ENCODE results near the gene C14orf119.

DNA sequence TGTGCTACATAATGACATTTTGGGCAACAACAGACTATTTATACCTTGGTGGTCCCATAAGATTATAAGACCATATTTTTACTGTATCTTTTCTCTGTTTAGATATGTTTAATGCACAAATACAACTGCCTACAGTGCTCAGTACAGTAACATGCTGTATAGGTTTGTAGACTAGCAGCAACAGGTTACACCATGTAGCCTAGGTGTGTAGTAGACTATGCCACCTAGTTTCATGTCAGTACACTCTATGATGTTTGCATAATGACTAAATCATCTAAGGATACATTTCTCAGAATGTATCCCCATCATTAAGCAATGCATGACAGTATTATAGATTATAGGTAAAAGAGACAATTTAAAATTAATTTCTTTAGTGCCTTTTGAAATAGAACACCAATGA is 54.4 kb downstream of the C14orf119 start:
- TF ChIP-seq, protein P1, sequence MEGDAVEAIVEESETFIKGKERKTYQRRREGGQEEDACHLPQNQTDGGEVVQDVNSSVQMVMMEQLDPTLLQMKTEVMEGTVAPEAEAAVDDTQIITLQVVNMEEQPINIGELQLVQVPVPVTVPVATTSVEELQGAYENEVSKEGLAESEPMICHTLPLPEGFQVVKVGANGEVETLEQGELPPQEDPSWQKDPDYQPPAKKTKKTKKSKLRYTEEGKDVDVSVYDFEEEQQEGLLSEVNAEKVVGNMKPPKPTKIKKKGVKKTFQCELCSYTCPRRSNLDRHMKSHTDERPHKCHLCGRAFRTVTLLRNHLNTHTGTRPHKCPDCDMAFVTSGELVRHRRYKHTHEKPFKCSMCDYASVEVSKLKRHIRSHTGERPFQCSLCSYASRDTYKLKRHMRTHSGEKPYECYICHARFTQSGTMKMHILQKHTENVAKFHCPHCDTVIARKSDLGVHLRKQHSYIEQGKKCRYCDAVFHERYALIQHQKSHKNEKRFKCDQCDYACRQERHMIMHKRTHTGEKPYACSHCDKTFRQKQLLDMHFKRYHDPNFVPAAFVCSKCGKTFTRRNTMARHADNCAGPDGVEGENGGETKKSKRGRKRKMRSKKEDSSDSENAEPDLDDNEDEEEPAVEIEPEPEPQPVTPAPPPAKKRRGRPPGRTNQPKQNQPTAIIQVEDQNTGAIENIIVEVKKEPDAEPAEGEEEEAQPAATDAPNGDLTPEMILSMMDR (IDR thresholded peaks at IDR 0.05; ENCODE audit: insufficient read depth, low read length, poor library complexity, severe bottlenecking) = no peak
- TF ChIP-seq EZH2phosphoT487 (conservative IDR thresholded peaks at IDR 0.05; ENCODE audit: low read length) = no peak

Measured in SU-DHL-6 (cell line).